RWPE1 (cell line): ENCODE data around the gene STUB1.

Experiments
- CTCF ChIA-PET: fragments of 350-600 bp; sonication (Branson Sonifier 250); formaldehyde crosslinking; extraction: SDS; loops from one replicate; lab custom pipeline; 2021; lab: Yijun Ruan, JAX
- POLR2A ChIA-PET: fragments of 400-600 bp; formaldehyde crosslinking; extraction: SDS; loops from one replicate; lab custom pipeline; 2020; ENCODE audit warnings: antibody characterized with exemption; ENCODE audit not compliant: low non-redundant PET; lab: Yijun Ruan, JAX
- DNase-seq: peaks from one replicate; pipeline ENCODE4 v3.0.0; 2012; ENCODE audit warnings: low spot score
- H3K27ac ChIP-seq: fragments of 450-650 bp; 2 replicates; pipeline ENCODE4 v1.5.1; 2017
- CTCF ChIP-seq: fragments of 450-650 bp; conservative IDR thresholded peaks from 2 replicates; pipeline ENCODE4 v1.5.1; 2017; ENCODE audit warnings: low read depth, mild to moderate bottlenecking

Gene STUB1

GRCh38 chr16:662095-662494 lies 18.1 kb upstream of the STUB1 start:
- peak overlapping the region; percentile 75 for H3K27ac ChIP-seq
- no peak for TF ChIP-seq CTCF
- POLR2A ChIA-PET: no interaction called here
- DNase-seq: no peak
- CTCF ChIA-PET: interaction anchor here (0.6 to 1.2 kb wide), 3 partner anchors 14 to 24 kb away, joined by 3 to 4 read pairs (median 3); no protein-coding TSS in a partner anchor

- CTCF ChIA-PET: interaction anchor here (0.6 to 1.2 kb wide), 3 partner anchors 15 to 25 kb away, joined by 3 to 4 read pairs (median 3); no protein-coding TSS in a partner anchor
- TF ChIP-seq CTCF: no peak
- POLR2A ChIA-PET: interaction anchor here (0.7 kb wide), 1 partner anchor 16 kb away, joined by 3 read pairs; no protein-coding TSS in a partner anchor
- peak overlapping the region; percentile 75 for H3K27ac ChIP-seq
- DNase-seq: no peak
Observed at GRCh38 chr16:662597-662996, 17.6 kb upstream of the STUB1 start.

GRCh38 chr16:666572-666971 lies 13.6 kb upstream of the STUB1 start:
- no peak for TF ChIP-seq CTCF
- CTCF ChIA-PET: interaction anchor here (1.3 kb wide), 1 partner anchor 9 kb away, joined by 6 read pairs; no protein-coding TSS in a partner anchor
- peak overlapping the region; percentile 94 for H3K27ac ChIP-seq
- POLR2A ChIA-PET: no interaction called here
- no peak for DNase-seq

- TF ChIP-seq CTCF: no peak
- peak overlapping the region; percentile 94 for H3K27ac ChIP-seq
- POLR2A ChIA-PET: no interaction called here
Observed at GRCh38 chr16:667113-667779, 13.0 kb upstream of the STUB1 start.

GRCh38 chr16:667780-668518 lies 12.3 kb upstream of the STUB1 start, which contains the start of gene RHOT2:
Gene RHOT2 (plus strand): TSS chr16:668132. CDS start chr16:668200, 68 bp downstream.
- ChIA-PET CTCF (interaction anchor here (0.6 to 1.4 kb wide), 11 partner anchors 8 to 519 kb away, joined by 3 to 6 read pairs (median 4); no protein-coding TSS in a partner anchor), POLR2A (no interaction called here)

More at GRCh38 chr16:667113-667779, 13.0 kb upstream of the STUB1 start:
- CTCF ChIA-PET: interaction anchor here (0.6 to 1.4 kb wide), 8 partner anchors 9 to 520 kb away, joined by 3 to 6 read pairs (median 4); no protein-coding TSS in a partner anchor
- DNase-seq: no peak

More at GRCh38 chr16:667780-668518, 12.3 kb upstream of the STUB1 start, which contains the start of gene RHOT2:
- peak; percentile 76 for DNase-seq
- peak; percentile 97 for TF ChIP-seq CTCF
- peak within 1 kb of the TSS; percentile 94 for H3K27ac ChIP-seq
